ENCODE results near the gene ZNF292.
A peak's percentile ranks its signal among the peaks of the same experiment; 100 is the strongest.

- TF ChIP-seq CTCF (IDR thresholded peaks at IDR 0.05) (peak in 1 of 6 experiments; percentile 6), POLR2A (IDR thresholded peaks at IDR 0.05) (peak in 2 of 4 donors; percentile 59 to 83)
These were observed at the start of gene ZNF292 for GRCh38 chr6:87154993-87155841.

Data from esophagus squamous epithelium (tissue), 4 donors.